ENCODE results near the gene SEC61A2.

GRCh38 chr10:12180221-12180974, 50.9 kb downstream of the SEC61A2 start:
- TF ChIP-seq, protein P1, sequence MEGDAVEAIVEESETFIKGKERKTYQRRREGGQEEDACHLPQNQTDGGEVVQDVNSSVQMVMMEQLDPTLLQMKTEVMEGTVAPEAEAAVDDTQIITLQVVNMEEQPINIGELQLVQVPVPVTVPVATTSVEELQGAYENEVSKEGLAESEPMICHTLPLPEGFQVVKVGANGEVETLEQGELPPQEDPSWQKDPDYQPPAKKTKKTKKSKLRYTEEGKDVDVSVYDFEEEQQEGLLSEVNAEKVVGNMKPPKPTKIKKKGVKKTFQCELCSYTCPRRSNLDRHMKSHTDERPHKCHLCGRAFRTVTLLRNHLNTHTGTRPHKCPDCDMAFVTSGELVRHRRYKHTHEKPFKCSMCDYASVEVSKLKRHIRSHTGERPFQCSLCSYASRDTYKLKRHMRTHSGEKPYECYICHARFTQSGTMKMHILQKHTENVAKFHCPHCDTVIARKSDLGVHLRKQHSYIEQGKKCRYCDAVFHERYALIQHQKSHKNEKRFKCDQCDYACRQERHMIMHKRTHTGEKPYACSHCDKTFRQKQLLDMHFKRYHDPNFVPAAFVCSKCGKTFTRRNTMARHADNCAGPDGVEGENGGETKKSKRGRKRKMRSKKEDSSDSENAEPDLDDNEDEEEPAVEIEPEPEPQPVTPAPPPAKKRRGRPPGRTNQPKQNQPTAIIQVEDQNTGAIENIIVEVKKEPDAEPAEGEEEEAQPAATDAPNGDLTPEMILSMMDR (IDR thresholded peaks at IDR 0.05; ENCODE audit: extremely low read depth in 1 of 2, insufficient read depth in 1 of 2, low read depth in 1 of 2, low read length in 2 of 2): no peak
- TF ChIP-seq POLR2A (IDR thresholded peaks at IDR 0.05; ENCODE audit: low read depth, low read length) (no peak), JUN (IDR thresholded peaks at IDR 0.05; ENCODE audit: borderline replicate concordance, insufficient read depth, insufficient read length, low read depth) (no peak), MYC (IDR thresholded peaks at IDR 0.05; ENCODE audit: low read depth, low read length) (no peak), EZH2 (IDR thresholded peaks at IDR 0.05; ENCODE audit: borderline replicate concordance, low read depth, low read length, severe bottlenecking) (no peak)

All from endothelial cell of umbilical vein (primary cell).